Tibial nerve (tissue), 4 donors: ENCODE results near the gene COL4A3.

Experiments used
- CTCF ChIP-seq, 5 experiments: fragments of 200-600 bp in 3 of 5; fragments of 450-650 bp in 2 of 5; sonication (generic) in 3 of 5; IDR thresholded peaks; one replicate each; pipeline ENCODE4 v1.5.1; 2016 to 2019; ENCODE audit warnings: antibody characterized with exemption in 5 of 5, mild to moderate bottlenecking in 3 of 5, moderate library complexity in 2 of 5
- EP300 ChIP-seq, 2 donors: sonication (generic); formaldehyde crosslinking; IDR thresholded peaks; one replicate each; pipeline ENCODE4 v1.6.1; 2017; ENCODE audit warnings: antibody characterized with exemption in 2 of 2, mild to moderate bottlenecking in 1 of 2
- POLR2A ChIP-seq, 2 donors: fragments of 450-650 bp; IDR thresholded peaks; one replicate each; pipeline ENCODE4 v1.6.1; 2017; ENCODE audit warnings: antibody characterized with exemption in 2 of 2, mild to moderate bottlenecking in 2 of 2, moderate library complexity in 2 of 2

GRCh38 chr2:227351639-227352038, 187.2 kb downstream of the COL4A3 start:
- TF ChIP-seq POLR2A (IDR thresholded peaks at IDR 0.05) (no peak), CTCF (IDR thresholded peaks at IDR 0.05) (no peak), EP300 (IDR thresholded peaks at IDR 0.05) (no peak)
